Measurements from ENCODE around the gene PROM1.

The PROM1 gene

DNA sequence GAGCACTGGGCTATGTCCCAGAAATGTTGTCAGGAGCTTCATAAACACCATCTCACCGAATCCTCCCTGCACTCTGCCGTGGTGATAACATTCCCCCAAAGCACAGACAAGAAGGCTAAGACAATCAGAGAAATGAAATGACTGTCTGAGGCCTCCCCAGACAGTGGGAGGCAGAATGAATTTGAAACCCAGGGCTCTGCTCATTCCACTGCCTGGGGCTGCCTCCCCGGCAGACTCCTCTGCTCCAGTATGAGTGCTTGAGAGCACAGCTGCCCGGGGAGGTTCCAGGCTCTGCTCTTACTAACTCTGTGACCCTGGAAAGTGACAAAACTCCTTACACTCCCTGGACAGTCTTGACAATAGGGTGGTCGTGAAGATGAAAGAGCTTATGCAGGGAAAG lies 154.9 kb downstream of the PROM1 start:
- Mint-ChIP-seq H3K4me3 (no peak overlapping the region), H3K36me3 (ENCODE audit: low read depth) (no peaks in the 10 kb centered on the region)

DNA sequence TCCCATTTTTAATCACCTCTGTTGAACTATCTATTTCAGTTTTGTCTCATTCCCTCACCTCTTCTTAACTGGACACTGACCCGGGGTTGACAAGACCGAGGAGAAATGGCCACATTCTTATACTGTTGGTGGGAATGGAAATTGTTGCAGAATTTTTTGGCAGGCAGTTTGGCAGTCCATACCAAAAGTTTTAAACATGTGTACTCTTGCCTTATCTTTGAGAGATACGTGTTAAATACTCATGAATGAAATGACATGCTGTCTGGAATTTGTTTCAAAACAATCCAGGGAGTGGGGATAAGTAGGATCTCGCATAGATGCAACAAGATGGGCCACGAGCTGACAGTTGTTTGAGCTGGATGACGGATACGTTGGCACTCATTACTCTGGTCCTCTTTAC lies 157.3 kb downstream of the PROM1 start:
- TF ChIP-seq, protein P1, sequence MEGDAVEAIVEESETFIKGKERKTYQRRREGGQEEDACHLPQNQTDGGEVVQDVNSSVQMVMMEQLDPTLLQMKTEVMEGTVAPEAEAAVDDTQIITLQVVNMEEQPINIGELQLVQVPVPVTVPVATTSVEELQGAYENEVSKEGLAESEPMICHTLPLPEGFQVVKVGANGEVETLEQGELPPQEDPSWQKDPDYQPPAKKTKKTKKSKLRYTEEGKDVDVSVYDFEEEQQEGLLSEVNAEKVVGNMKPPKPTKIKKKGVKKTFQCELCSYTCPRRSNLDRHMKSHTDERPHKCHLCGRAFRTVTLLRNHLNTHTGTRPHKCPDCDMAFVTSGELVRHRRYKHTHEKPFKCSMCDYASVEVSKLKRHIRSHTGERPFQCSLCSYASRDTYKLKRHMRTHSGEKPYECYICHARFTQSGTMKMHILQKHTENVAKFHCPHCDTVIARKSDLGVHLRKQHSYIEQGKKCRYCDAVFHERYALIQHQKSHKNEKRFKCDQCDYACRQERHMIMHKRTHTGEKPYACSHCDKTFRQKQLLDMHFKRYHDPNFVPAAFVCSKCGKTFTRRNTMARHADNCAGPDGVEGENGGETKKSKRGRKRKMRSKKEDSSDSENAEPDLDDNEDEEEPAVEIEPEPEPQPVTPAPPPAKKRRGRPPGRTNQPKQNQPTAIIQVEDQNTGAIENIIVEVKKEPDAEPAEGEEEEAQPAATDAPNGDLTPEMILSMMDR (IDR thresholded peaks at IDR 0.05; ENCODE audit: unreplicated experiment in 3 of 3) = no peak
- H3K9me3 Mint-ChIP-seq = no peaks in the 10 kb centered on the region
- peaks cover 5% of the 10 kb centered on the region for H3K4me1 Mint-ChIP-seq
- no peak overlapping the region for H3K4me3 Mint-ChIP-seq
- H3K27ac Mint-ChIP-seq = no peak overlapping the region
- H3K36me3 Mint-ChIP-seq (ENCODE audit: low read depth) = no peaks in the 10 kb centered on the region
- H3K27me3 Mint-ChIP-seq (ENCODE audit: low read depth) = peaks cover 31% of the 10 kb centered on the region

More for the DNA sequence above, 154.9 kb downstream of the PROM1 start:
- peaks cover 5% of the 10 kb centered on the region for H3K4me1 Mint-ChIP-seq
- H3K27ac Mint-ChIP-seq = no peak overlapping the region
- TF ChIP-seq, protein P1 (IDR thresholded peaks at IDR 0.05; ENCODE audit: unreplicated experiment in 3 of 3) = no peak
- peaks cover 26% of the 10 kb centered on the region for H3K27me3 Mint-ChIP-seq (ENCODE audit: low read depth)
- no peaks in the 10 kb centered on the region for H3K9me3 Mint-ChIP-seq

DNA sequence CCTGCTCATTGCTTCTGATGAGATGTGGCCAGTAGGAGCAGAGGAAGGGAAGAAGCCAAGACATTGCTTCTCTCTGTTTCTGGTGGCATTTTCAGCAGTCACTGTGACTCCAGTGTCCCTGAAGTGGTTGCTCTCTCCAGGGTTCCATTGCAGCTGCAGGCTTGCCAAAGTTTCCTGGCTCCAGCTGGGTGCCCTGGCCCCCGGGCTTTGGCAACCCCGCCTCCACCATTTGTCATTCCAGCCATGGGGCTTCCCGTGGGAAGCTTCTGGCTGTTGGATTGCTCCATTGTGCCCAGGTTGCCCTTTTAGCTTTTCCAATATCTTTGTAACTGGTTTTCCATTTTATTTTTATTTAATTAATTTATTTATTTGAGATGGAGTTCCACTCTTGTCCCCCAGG lies 158.0 kb downstream of the PROM1 start:
- no peaks in the 10 kb centered on the region for H3K36me3 Mint-ChIP-seq (ENCODE audit: low read depth)
- TF ChIP-seq, protein P1 (IDR thresholded peaks at IDR 0.05; ENCODE audit: unreplicated experiment in 3 of 3) = no peak
- no peaks in the 10 kb centered on the region for H3K9me3 Mint-ChIP-seq
- peaks cover 5% of the 10 kb centered on the region for H3K4me1 Mint-ChIP-seq
- H3K4me3 Mint-ChIP-seq = no peak overlapping the region
- H3K27ac Mint-ChIP-seq = no peak overlapping the region
- H3K27me3 Mint-ChIP-seq (ENCODE audit: low read depth) = peaks cover 29% of the 10 kb centered on the region

DNA sequence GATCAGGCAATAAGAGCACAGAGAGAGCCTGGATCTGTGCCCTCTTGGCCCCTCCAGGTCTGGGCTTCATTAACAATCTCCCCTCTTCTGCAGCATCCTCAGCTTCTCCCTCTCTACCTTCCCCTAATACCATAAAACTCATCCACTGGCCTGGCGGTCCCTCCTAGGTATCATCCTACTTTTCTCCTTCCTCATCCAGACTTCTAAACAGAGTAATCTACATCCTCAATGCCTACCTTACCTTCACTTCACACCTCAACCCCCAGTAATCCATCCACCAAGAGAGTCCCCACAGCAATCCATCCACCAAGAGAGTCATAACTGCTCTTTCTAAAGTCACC lies 162.3 kb downstream of the PROM1 start:
- TF ChIP-seq, protein P1 (IDR thresholded peaks at IDR 0.05; ENCODE audit: unreplicated experiment in 3 of 3) = no peak
- Mint-ChIP-seq H3K9me3 (no peaks in the 10 kb centered on the region), H3K4me3 (no peak overlapping the region), H3K27ac (no peak overlapping the region), H3K27me3 (ENCODE audit: low read depth) (peaks cover 20% of the 10 kb centered on the region), H3K4me1 (no peaks in the 10 kb centered on the region), H3K36me3 (ENCODE audit: low read depth) (no peaks in the 10 kb centered on the region)

DNA sequence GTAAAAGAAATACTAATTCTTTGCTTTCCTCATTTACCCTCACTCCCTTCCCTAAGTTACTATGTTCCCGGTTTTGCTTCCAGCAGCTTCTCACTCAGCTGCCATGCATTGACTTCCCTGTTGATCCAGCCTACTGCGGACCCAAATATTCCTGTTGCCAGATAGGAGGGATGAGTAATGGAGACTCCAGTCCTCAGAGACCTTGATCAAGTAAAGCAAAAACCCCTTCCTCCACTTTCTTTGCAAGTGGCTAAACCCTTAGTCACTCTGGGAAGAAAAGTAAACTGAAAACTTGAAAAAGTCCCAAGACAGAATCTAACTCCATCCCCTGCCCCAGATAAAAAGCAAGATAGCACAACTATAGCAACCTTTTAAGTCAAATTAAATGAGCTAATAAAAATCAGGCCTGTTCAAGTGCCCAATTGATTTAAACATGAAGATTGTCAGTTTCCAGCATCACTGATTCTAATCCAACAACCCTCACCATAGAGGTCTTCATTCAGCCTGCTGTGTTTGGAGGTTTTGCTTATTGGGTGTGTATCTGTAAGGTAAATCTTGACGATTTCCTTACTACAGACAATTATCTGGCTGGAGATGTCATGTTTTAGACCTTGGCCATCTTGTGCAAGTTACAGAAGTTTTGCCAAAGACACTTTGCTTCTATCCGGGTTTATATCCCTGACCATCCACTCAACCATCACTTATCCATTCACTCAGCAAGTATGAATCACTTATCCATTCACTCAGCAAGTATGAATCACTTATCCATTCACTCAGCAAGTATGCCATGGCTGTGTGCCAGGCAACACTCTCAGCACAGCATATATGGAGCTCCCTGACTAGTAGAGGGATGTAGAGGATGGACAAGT lies 162.9 kb downstream of the PROM1 start:
- TF ChIP-seq, protein P1 (IDR thresholded peaks at IDR 0.05; ENCODE audit: unreplicated experiment in 3 of 3) = no peak
- Mint-ChIP-seq H3K9me3 (no peaks in the 10 kb centered on the region), H3K4me3 (no peak overlapping the region), H3K4me1 (no peaks in the 10 kb centered on the region), H3K27me3 (ENCODE audit: low read depth) (peaks cover 20% of the 10 kb centered on the region), H3K27ac (no peak overlapping the region), H3K36me3 (ENCODE audit: low read depth) (no peaks in the 10 kb centered on the region)
